A549 (cell line): ENCODE measurements around the gene B3GNT4. TPM values are rescaled to one million over a fixed set of nuclear protein-coding genes. Genes with fewer than 3 reads are reported as not detected.

Experiments
- ATAC-seq, 2 experiments: fragments of 200-7000 bp in 1 of 2; fragments of >200 bp in 1 of 2; cut with Nextera tagmentation in 1 of 2; cut with Tn5 transposase in 1 of 2; 3 replicates each; pipeline versions ENCODE4 v1.8.0 to v1.9.1; 2018 to 2020; ENCODE audit warnings: mild to moderate bottlenecking in 1 of 2, moderate library complexity in 1 of 2
- CTCF ChIA-PET: fragments of 300-600 bp; sonication (Branson Sonifier 250); formaldehyde crosslinking; extraction: SDS; loops from one replicate; lab custom pipeline; 2021; ENCODE audit warnings: antibody characterized with exemption, inconsistent platforms; lab: Yijun Ruan, JAX
- POLR2A ChIA-PET: fragments of 350-600 bp; formaldehyde crosslinking; extraction: SDS; loops from one replicate; lab custom pipeline; 2021; ENCODE audit warnings: antibody characterized with exemption, inconsistent platforms; lab: Yijun Ruan, JAX
- DNase-seq, 2 experiments: peaks; one replicate each; pipeline versions ENCODE4 v3.0.0 to v3.0.0-alpha.2; 2011 to 2016; ENCODE audit warnings: low read depth in 1 of 2, low spot score in 1 of 2
- FAIRE-seq: peaks from 2 replicates; lab custom pipeline; 2011; peaks lifted over from hg19 to GRCh38; lab: Jason Lieb, UNC
- H3K27ac ChIP-seq, 2 experiments: fragments of >200 bp; sonication (Bioruptor Twin); formaldehyde crosslinking; 3 replicates each; pipeline ENCODE4 v1.5.1; 2016 to 2017
- H3K4me1 ChIP-seq: fragments of >200 bp; sonication (Bioruptor Twin); formaldehyde crosslinking; 3 replicates; pipeline ENCODE4 v1.6.1; 2016
- H3K4me2 ChIP-seq: fragments of >200 bp; sonication (Bioruptor Twin); formaldehyde crosslinking; 3 replicates; pipeline ENCODE4 v1.6.1; 2016
- H3K4me3 ChIP-seq: fragments of >200 bp; sonication (Bioruptor Twin); formaldehyde crosslinking; 3 replicates; pipeline ENCODE4 v1.5.1; 2016
- H3K9me3 ChIP-seq: fragments of >200 bp; sonication (Bioruptor Twin); formaldehyde crosslinking; 3 replicates; pipeline ENCODE4 v1.6.1; 2016
- BHLHE40 ChIP-seq: IDR thresholded peaks from 2 replicates; pipeline ENCODE4 v1.6.1; 2012; ENCODE audit warnings: low read depth, low read length, inconsistent platforms
- CBX8 ChIP-seq: fragments of 200-600 bp; sonication (generic); IDR thresholded peaks from 2 replicates; pipeline ENCODE4 v1.6.1; 2016
- EP300 ChIP-seq, 2 experiments: fragments of >200 bp; sonication (Bioruptor Twin); formaldehyde crosslinking; IDR thresholded peaks; 2 replicates in 1 of 2; 3 replicates in 1 of 2; pipeline ENCODE4 v1.6.1; 2016 to 2017
- FOSB ChIP-seq: fragments of 250-450 bp; sonication (Bioruptor Pico); IDR thresholded peaks from 2 replicates; pipeline ENCODE4 v1.5.0; 2020; ENCODE audit warnings: mild to moderate bottlenecking, moderate library complexity
- FOSL2 ChIP-seq, 2 experiments: fragments of 450-650 bp in 1 of 2; fragments of >200 bp in 1 of 2; sonication (Bioruptor Twin) in 1 of 2; formaldehyde crosslinking; IDR thresholded peaks; 2 replicates each; pipeline versions ENCODE4 v1.5.0 to v1.6.1; 2016 to 2020; ENCODE audit warnings: mild to moderate bottlenecking in 1 of 2, moderate library complexity in 1 of 2
- HDAC2 ChIP-seq: fragments of 200-600 bp; sonication (generic); IDR thresholded peaks from 2 replicates; pipeline ENCODE4 v1.6.1; 2016
- HOXB5 ChIP-seq: fragments of 250-450 bp; sonication (Bioruptor Pico); IDR thresholded peaks from 2 replicates; pipeline ENCODE4 v1.5.0; 2020; ENCODE audit warnings: mild to moderate bottlenecking, moderate library complexity
- JUN ChIP-seq, 2 experiments: fragments of >200 bp; sonication (Bioruptor Twin); formaldehyde crosslinking; IDR thresholded peaks; 2 replicates in 1 of 2; 3 replicates in 1 of 2; pipeline ENCODE4 v1.6.1; 2016 to 2017
- JUNB ChIP-seq: fragments of >200 bp; sonication (Bioruptor Twin); formaldehyde crosslinking; IDR thresholded peaks from 2 replicates; pipeline ENCODE4 v1.6.1; 2016
- KDM1A ChIP-seq: fragments of 200-600 bp; sonication (generic); IDR thresholded peaks from 2 replicates; pipeline ENCODE4 v1.6.1; 2016; ENCODE audit warnings: low read depth, mild to moderate bottlenecking
- MAZ ChIP-seq: fragments of 150-350 bp; IDR thresholded peaks from 2 replicates; pipeline ENCODE4 v1.6.1; 2014; ENCODE audit warnings: antibody characterized with exemption, low read depth, low read length, borderline replicate concordance
- PHF8 ChIP-seq: fragments of 200-600 bp; sonication (generic); IDR thresholded peaks from 2 replicates; pipeline ENCODE4 v1.6.1; 2016; ENCODE audit warnings: low read depth, mild to moderate bottlenecking, antibody characterized with exemption, moderate library complexity, borderline replicate concordance
- POLR2A ChIP-seq: IDR thresholded peaks from 2 replicates; pipeline ENCODE4 v1.6.1; 2012; ENCODE audit warnings: mild to moderate bottlenecking, low read length
- RAD21 ChIP-seq, 2 experiments: fragments of >200 bp in 1 of 2; sonication (Bioruptor Twin) in 1 of 2; formaldehyde crosslinking in 1 of 2; IDR thresholded peaks in 1 of 2; conservative IDR thresholded peaks in 1 of 2; 2 replicates in 1 of 2; 3 replicates in 1 of 2; pipeline ENCODE4 v1.6.1; 2012 to 2018; ENCODE audit warnings: inconsistent platforms in 1 of 2
- RFX5 ChIP-seq: fragments of 450-650 bp; IDR thresholded peaks from 2 replicates; pipeline ENCODE4 v1.7.1; 2014; ENCODE audit warnings: antibody characterized with exemption, mild to moderate bottlenecking, moderate library complexity
- RNF2 ChIP-seq: fragments of 200-600 bp; sonication (generic); IDR thresholded peaks from 2 replicates; pipeline ENCODE4 v1.6.1; 2016; ENCODE audit warnings: low read depth, mild to moderate bottlenecking, antibody characterized with exemption, moderate library complexity, borderline replicate concordance
- TFCP2L1 ChIP-seq: fragments of 250-450 bp; sonication (Bioruptor Pico); IDR thresholded peaks from 2 replicates; pipeline ENCODE4 v1.5.0; 2021; ENCODE audit warnings: mild to moderate bottlenecking
- ZFP36 ChIP-seq: fragments of 450-650 bp; IDR thresholded peaks from 2 replicates; pipeline ENCODE4 v1.6.1; 2014; ENCODE audit warnings: borderline replicate concordance; ENCODE audit not compliant: partially characterized antibody
- ZNF302 ChIP-seq: fragments of 250-450 bp; sonication (Bioruptor Pico); IDR thresholded peaks from 2 replicates; pipeline ENCODE4 v1.9.0; 2021; ENCODE audit warnings: inconsistent platforms, mild to moderate bottlenecking, moderate library complexity
- WGBS: methylation state at CpG from one replicate; pipeline ENCODE4 v1.1.6; 2017; ENCODE audit errors: missing lambda C conversion rate; 5-methylcytosine and 5-hydroxymethylcytosine counted together
- polyA plus RNA-seq, 4 experiments: library from polyadenylated mRNA; depleted of rRNA in 3 of 4; stranded (reverse); fragments of >200 nt; fragmentation: RNase III in 1 of 4; extraction: RNeasy Plus Mini Kit Qiagen cat#74134 plus additional on column Dnase treatment in 1 of 4; gene quantifications; 2 replicates in 3 of 4; 3 replicates in 1 of 4; pipeline ENCODE4 v1.2.3, GENCODE V29; 2011 to 2017
- TF ChIP-seq, protein P1 (sequence below): fragments of 200-600 bp; sonication (generic); IDR thresholded peaks from 2 replicates; pipeline ENCODE4 v1.6.1; 2016; ENCODE audit warnings: antibody characterized with exemption, mild to moderate bottlenecking, moderate library complexity
- TF ChIP-seq, protein P2 (sequence below): fragments of 150-350 bp; IDR thresholded peaks from 2 replicates; pipeline ENCODE4 v1.6.1; 2014; ENCODE audit warnings: low read depth, mild to moderate bottlenecking, low read length

The B3GNT4 gene
- polyA plus RNA-seq, 2 of the 4 experiments (the other 2 are of a cell fraction) = 0.74 to 1.2 TPM

DNA sequence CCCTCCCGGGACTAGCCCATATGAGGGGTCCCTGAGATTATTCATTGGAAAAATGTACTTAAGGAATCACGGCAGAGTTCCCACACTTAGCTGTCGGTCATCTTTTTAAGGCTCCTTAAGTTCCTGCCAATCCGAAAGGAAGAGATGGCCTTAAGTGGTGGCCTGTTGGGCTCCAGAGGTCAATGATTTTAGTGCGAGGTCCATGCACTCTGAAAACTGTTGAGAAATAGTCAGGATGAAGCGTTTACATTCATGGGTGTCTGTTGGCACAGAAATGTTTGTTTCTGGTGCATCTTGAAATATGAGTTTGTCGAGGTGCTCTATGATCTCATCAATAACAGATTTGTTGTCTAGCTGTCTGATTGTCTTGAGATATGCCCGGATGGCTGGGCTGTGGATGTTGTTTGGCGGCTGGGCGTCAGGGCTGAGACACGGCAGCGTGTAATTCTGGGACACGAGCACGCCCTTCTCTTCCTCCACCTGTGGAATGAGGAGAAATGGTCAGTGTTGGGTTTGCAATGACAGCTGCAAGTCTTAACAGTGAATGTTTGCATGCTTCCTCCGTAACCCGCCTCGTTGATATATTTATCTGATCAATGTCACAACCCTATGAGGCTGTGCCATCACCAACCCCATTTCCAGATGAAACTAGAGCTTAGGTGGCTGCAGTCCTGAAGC, 31.1 kb upstream of the B3GNT4 start:
- FAIRE-seq = no peak
- ChIA-PET POLR2A (no interaction called here), CTCF (interaction anchor here (0.5 to 2.7 kb wide), 5 partner anchors 18 to 166 kb away, joined by 3 to 8 read pairs (median 3); no protein-coding TSS in a partner anchor)
- no peak for DNase-seq
- no peak overlapping the region for H3K4me2 ChIP-seq
- no peak overlapping the region for H3K27ac ChIP-seq
- TF ChIP-seq BHLHE40 (no peak), FOSL2 (IDR thresholded peaks at IDR 0.05) (no peak), FOSL2 (CRISPR knock-in tag; IDR thresholded peaks at IDR 0.05) (no peak), HOXB5 (CRISPR knock-in tag) (no peak), TFCP2L1 (no peak), KDM1A (no peak), JUNB (no peak), ZFP36 (no peak), EP300 (IDR thresholded peaks at IDR 0.05) (no peak), HDAC2 (no peak), ZNF302 (CRISPR knock-in tag) (no peak), FOSB (no peak), CBX8 (no peak), MAZ (no peak)
- TF ChIP-seq, protein P1, sequence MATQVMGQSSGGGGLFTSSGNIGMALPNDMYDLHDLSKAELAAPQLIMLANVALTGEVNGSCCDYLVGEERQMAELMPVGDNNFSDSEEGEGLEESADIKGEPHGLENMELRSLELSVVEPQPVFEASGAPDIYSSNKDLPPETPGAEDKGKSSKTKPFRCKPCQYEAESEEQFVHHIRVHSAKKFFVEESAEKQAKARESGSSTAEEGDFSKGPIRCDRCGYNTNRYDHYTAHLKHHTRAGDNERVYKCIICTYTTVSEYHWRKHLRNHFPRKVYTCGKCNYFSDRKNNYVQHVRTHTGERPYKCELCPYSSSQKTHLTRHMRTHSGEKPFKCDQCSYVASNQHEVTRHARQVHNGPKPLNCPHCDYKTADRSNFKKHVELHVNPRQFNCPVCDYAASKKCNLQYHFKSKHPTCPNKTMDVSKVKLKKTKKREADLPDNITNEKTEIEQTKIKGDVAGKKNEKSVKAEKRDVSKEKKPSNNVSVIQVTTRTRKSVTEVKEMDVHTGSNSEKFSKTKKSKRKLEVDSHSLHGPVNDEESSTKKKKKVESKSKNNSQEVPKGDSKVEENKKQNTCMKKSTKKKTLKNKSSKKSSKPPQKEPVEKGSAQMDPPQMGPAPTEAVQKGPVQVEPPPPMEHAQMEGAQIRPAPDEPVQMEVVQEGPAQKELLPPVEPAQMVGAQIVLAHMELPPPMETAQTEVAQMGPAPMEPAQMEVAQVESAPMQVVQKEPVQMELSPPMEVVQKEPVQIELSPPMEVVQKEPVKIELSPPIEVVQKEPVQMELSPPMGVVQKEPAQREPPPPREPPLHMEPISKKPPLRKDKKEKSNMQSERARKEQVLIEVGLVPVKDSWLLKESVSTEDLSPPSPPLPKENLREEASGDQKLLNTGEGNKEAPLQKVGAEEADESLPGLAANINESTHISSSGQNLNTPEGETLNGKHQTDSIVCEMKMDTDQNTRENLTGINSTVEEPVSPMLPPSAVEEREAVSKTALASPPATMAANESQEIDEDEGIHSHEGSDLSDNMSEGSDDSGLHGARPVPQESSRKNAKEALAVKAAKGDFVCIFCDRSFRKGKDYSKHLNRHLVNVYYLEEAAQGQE = no peak
- TF ChIP-seq, protein P2, sequence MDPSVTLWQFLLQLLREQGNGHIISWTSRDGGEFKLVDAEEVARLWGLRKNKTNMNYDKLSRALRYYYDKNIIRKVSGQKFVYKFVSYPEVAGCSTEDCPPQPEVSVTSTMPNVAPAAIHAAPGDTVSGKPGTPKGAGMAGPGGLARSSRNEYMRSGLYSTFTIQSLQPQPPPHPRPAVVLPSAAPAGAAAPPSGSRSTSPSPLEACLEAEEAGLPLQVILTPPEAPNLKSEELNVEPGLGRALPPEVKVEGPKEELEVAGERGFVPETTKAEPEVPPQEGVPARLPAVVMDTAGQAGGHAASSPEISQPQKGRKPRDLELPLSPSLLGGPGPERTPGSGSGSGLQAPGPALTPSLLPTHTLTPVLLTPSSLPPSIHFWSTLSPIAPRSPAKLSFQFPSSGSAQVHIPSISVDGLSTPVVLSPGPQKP = no peak
- ATAC-seq = no peak
- H3K4me3 ChIP-seq = no peak overlapping the region
- H3K9me3 ChIP-seq = no peaks in the 10 kb centered on the region
- no peaks in the 10 kb centered on the region for H3K4me1 ChIP-seq
- WGBS = 65% methylated on average over 17 of the region's 17 CpGs

DNA sequence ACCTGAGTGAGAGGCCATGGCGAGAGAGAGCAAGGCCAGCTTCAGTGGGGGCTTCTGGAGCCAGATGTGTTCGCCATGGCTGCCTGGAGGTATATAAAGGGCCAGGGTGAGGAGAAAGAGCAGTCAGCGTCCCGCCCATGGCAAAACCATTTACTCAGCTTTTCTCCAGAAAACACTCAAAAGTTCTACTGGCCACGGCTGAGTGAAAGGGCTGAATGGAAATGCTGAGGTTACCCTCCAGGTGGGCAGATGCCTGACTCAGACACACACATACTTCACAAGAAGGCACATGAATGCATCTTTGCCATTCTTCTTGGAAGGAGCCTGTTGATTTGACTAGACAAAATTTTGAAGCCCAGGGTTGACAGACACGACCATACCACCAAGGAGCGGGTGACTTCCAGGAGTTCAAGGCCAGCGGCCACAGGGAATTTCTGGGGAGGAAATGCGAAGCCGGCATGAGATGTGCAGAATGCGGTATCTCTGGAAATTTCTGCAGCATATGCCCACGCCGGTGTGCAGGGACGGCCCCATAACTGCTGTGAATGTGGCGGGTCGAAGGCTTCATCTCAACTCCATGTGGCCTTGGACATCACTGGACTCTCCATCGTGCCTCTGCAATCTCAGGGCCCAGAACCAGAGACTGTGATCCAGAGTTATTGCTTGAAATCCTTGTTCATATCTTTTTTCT, 29.2 kb upstream of the B3GNT4 start, which contains the start of gene IL31:
Gene IL31, minus strand, starts transcription at position 67 of the 691 bp plus-strand sequence. Its CDS starts 49 bp downstream, at position 18.
- ChIA-PET CTCF (interaction anchor here (2.7 to 3.0 kb wide), 2 partner anchors 16 to 51 kb away, joined by 8 read pairs; no protein-coding TSS in a partner anchor), POLR2A (no interaction called here)
- Histone ChIP-seq H3K4me1 (no peaks in the 10 kb centered on the region), H3K4me2 (no peak within 1 kb of the TSS), H3K27ac (no peak within 1 kb of the TSS), H3K4me3 (no peak within 1 kb of the TSS), H3K9me3 (no peaks in the 10 kb centered on the region)
- TF ChIP-seq RFX5 (no peak), JUN (IDR thresholded peaks at IDR 0.05) (no peak), HDAC2 (no peak), POLR2A (no peak), RAD21 (conservative IDR thresholded peaks at IDR 0.05 in 1 of 2, IDR thresholded peaks at IDR 0.05 in 1 of 2) (no peak), EP300 (IDR thresholded peaks at IDR 0.05) (no peak), PHF8 (no peak), RNF2 (no peak)
- 79% methylated on average over 17 of the region's 17 CpGs for WGBS
- no peak for DNase-seq
- no peak for ATAC-seq
- FAIRE-seq = no peak
